ENCODE data around the gene LHPP. TPM values are rescaled to one million over a fixed set of nuclear protein-coding genes. Genes with fewer than 3 reads are reported as not detected.

LHPP gene
- total RNA-seq, 6 donors from 2014 or later = 12.0 to 21.4 (median 16.4) TPM

GRCh38 chr10:124647421-124648130 is 186.0 kb downstream of the LHPP start:
- H3K36me3 ChIP-seq = no peaks in the 10 kb centered on the region
- peaks cover 73 to 91% (median 73%) of the 10 kb centered on the region in 4 donors for H3K4me1 ChIP-seq
- H3K4me3 ChIP-seq = no peak overlapping the region
- no peaks in the 10 kb centered on the region for H3K27me3 ChIP-seq
- ATAC-seq (ENCODE audit: low FRiP score in 2 of 2) (peak; percentile 83 to 86), DNase-seq (peak in 1 of 2 donors; percentile 91)
- H3K9me3 ChIP-seq = no peaks in the 10 kb centered on the region
- 12 to 53% methylated on average over 4 to 9 of the region's 9 CpGs for WGBS, 2 donors
- H3K27ac ChIP-seq = peak overlapping the region; percentile 80 to 87 (median 86)
- peak in 2 of 4 donors; percentile 85 to 88 for TF ChIP-seq EP300 (IDR thresholded peaks at IDR 0.05)
- peak in 1 of 4 donors; percentile 30 for TF ChIP-seq POLR2A (IDR thresholded peaks at IDR 0.05)
- peak; percentile 30 to 63 (median 54) for TF ChIP-seq CTCF (IDR thresholded peaks at IDR 0.05)
- peak; percentile 77 to 88 for TF ChIP-seq POLR2AphosphoS5 (IDR thresholded peaks at IDR 0.05)

GRCh38 chr10:124648131-124648475 is 186.5 kb downstream of the LHPP start:
- Histone ChIP-seq H3K27ac (peak overlapping the region; percentile 80 to 87 (median 86)), H3K36me3 (no peaks in the 10 kb centered on the region), H3K9me3 (no peaks in the 10 kb centered on the region), H3K4me1 (peaks cover 75 to 94% (median 77%) of the 10 kb centered on the region in 4 donors), H3K27me3 (no peaks in the 10 kb centered on the region), H3K4me3 (no peak overlapping the region)
- DNase-seq = no peak
- WGBS, 2 donors = 46 to 72% methylated on average over 5 to 7 of the region's 7 CpGs
- no peak for ATAC-seq (ENCODE audit: low FRiP score in 2 of 2)
- TF ChIP-seq POLR2AphosphoS5 (IDR thresholded peaks at IDR 0.05) = no peak
- TF ChIP-seq EP300 (IDR thresholded peaks at IDR 0.05) = no peak
- TF ChIP-seq CTCF (IDR thresholded peaks at IDR 0.05) = no peak
- no peak for TF ChIP-seq POLR2A (IDR thresholded peaks at IDR 0.05)

GRCh38 chr10:124648738-124649137 is 187.1 kb downstream of the LHPP start:
- peak in 1 of 2 donors; percentile 40 for ATAC-seq (ENCODE audit: low FRiP score in 2 of 2)
- no peaks in the 10 kb centered on the region for H3K9me3 ChIP-seq
- WGBS, 2 donors = 49 to 50% methylated on average over 8 to 9 of the region's 9 CpGs
- TF ChIP-seq POLR2A (IDR thresholded peaks at IDR 0.05) (peak in 1 of 4 donors; percentile 7), CTCF (IDR thresholded peaks at IDR 0.05) (no peak)
- no peaks in the 10 kb centered on the region for H3K27me3 ChIP-seq
- no peak overlapping the region for H3K4me3 ChIP-seq
- peaks cover 81 to 96% (median 84%) of the 10 kb centered on the region in 4 donors for H3K4me1 ChIP-seq
- peak in 1 of 2 donors; percentile 81 for DNase-seq
- H3K27ac ChIP-seq = peak overlapping the region; percentile 80 to 87 (median 86)
- H3K36me3 ChIP-seq = no peaks in the 10 kb centered on the region

GRCh38 chr10:124649214-124649613 is 187.6 kb downstream of the LHPP start:
- 40 to 47% methylated on average over 5 of the region's 5 CpGs for WGBS, 2 donors
- ATAC-seq (ENCODE audit: low FRiP score in 2 of 2) (no peak), DNase-seq (no peak)
- H3K9me3 ChIP-seq = no peaks in the 10 kb centered on the region
- no peak overlapping the region for H3K4me3 ChIP-seq
- H3K27ac ChIP-seq = peak overlapping the region; percentile 80 to 87 (median 86)
- H3K36me3 ChIP-seq = no peaks in the 10 kb centered on the region
- peaks cover 81 to 96% (median 87%) of the 10 kb centered on the region in 4 donors for H3K4me1 ChIP-seq
- no peaks in the 10 kb centered on the region for H3K27me3 ChIP-seq
- peak in 1 of 2 donors; percentile 45 for TF ChIP-seq POLR2AphosphoS5 (IDR thresholded peaks at IDR 0.05)
- TF ChIP-seq CTCF (IDR thresholded peaks at IDR 0.05) = no peak
- no peak for TF ChIP-seq POLR2A (IDR thresholded peaks at IDR 0.05)
- no peak for TF ChIP-seq EP300 (IDR thresholded peaks at IDR 0.05)

- TF ChIP-seq POLR2A (IDR thresholded peaks at IDR 0.05) (no peak), EP300 (IDR thresholded peaks at IDR 0.05) (no peak), CTCF (IDR thresholded peaks at IDR 0.05) (no peak), POLR2AphosphoS5 (IDR thresholded peaks at IDR 0.05) (no peak)
- Histone ChIP-seq H3K9me3 (no peaks in the 10 kb centered on the region), H3K4me3 (no peak overlapping the region), H3K27ac (peak overlapping the region; percentile 37 to 87 (median 86)), H3K36me3 (no peaks in the 10 kb centered on the region), H3K27me3 (no peaks in the 10 kb centered on the region), H3K4me1 (peaks cover 76 to 98% (median 85%) of the 10 kb centered on the region in 4 donors)
- DNase-seq = no peak
- 88 to 91% methylated on average over 12 of the region's 12 CpGs for WGBS, 2 donors
- ATAC-seq (ENCODE audit: low FRiP score in 2 of 2) = no peak
Observed at GRCh38 chr10:124650263-124650662, 188.6 kb downstream of the LHPP start.
